Measurements from ENCODE around the gene KRT84.

KRT84 gene

GRCh38 chr12:52370926-52371608 is 14.4 kb downstream of the KRT84 start:
- Histone ChIP-seq H3K4me1 (ENCODE audit: low read depth, poor library complexity, severe bottlenecking) (no peaks in the 10 kb centered on the region), H3K27me3 (ENCODE audit: insufficient read depth, low read depth) (peaks cover 69% of the 10 kb centered on the region; the same call in 1 of the 2 replicates), H2AFZ (ENCODE audit: low read depth) (no peak overlapping the region), H3K9ac (no peak overlapping the region), H3K36me3 (ENCODE audit: insufficient read depth) (no peaks in the 10 kb centered on the region), H3K79me2 (ENCODE audit: insufficient read depth, low read depth) (no peaks in the 10 kb centered on the region), H4K20me1 (ENCODE audit: insufficient read depth) (no peaks in the 10 kb centered on the region), H3K4me3 (IDR thresholded peaks at IDR 0.05; ENCODE audit: insufficient read depth, low read depth, low read length) (no peak overlapping the region), H3K4me2 (no peak overlapping the region), H3K27ac (no peak overlapping the region)
- TF ChIP-seq CTCF (conservative IDR thresholded peaks at IDR 0.05; ENCODE audit: low read depth, low read length), result no peak

GRCh38 chr12:52369809-52370208 is 15.6 kb downstream of the KRT84 start:
- Histone ChIP-seq H3K4me3 (IDR thresholded peaks at IDR 0.05; ENCODE audit: insufficient read depth, low read depth, low read length) (no peak overlapping the region), H2AFZ (ENCODE audit: low read depth) (no peak overlapping the region), H3K27ac (no peak overlapping the region), H3K9ac (no peak overlapping the region), H3K4me1 (ENCODE audit: low read depth, poor library complexity, severe bottlenecking) (no peaks in the 10 kb centered on the region), H3K4me2 (no peak overlapping the region), H3K79me2 (ENCODE audit: insufficient read depth, low read depth) (no peaks in the 10 kb centered on the region), H4K20me1 (ENCODE audit: insufficient read depth) (no peaks in the 10 kb centered on the region), H3K27me3 (ENCODE audit: insufficient read depth, low read depth) (peaks cover 73% of the 10 kb centered on the region; the same call in 1 of the 2 replicates), H3K36me3 (ENCODE audit: insufficient read depth) (no peaks in the 10 kb centered on the region)
- TF ChIP-seq CTCF (conservative IDR thresholded peaks at IDR 0.05; ENCODE audit: low read depth, low read length), result no peak

- Histone ChIP-seq H2AFZ (ENCODE audit: low read depth) (no peak overlapping the region), H3K4me3 (IDR thresholded peaks at IDR 0.05; ENCODE audit: insufficient read depth, low read depth, low read length) (no peak overlapping the region), H3K79me2 (ENCODE audit: insufficient read depth, low read depth) (no peaks in the 10 kb centered on the region), H3K4me1 (ENCODE audit: low read depth, poor library complexity, severe bottlenecking) (no peaks in the 10 kb centered on the region), H3K4me2 (no peak overlapping the region), H3K9ac (no peak overlapping the region), H3K27me3 (ENCODE audit: insufficient read depth, low read depth) (peaks cover 79% of the 10 kb centered on the region; the same call in 1 of the 2 replicates), H3K36me3 (ENCODE audit: insufficient read depth) (no peaks in the 10 kb centered on the region), H3K27ac (no peak overlapping the region), H4K20me1 (ENCODE audit: insufficient read depth) (no peaks in the 10 kb centered on the region)
- TF ChIP-seq CTCF (conservative IDR thresholded peaks at IDR 0.05; ENCODE audit: low read depth, low read length), result no peak
Measured at GRCh38 chr12:52369211-52369610, 16.2 kb downstream of the KRT84 start.

- no peaks in the 10 kb centered on the region for H3K36me3 ChIP-seq (ENCODE audit: insufficient read depth)
- peaks cover 84% of the 10 kb centered on the region; the same call in 1 of the 2 replicates for H3K27me3 ChIP-seq (ENCODE audit: insufficient read depth, low read depth)
- no peak overlapping the region for H3K4me2 ChIP-seq
- no peaks in the 10 kb centered on the region for H3K79me2 ChIP-seq (ENCODE audit: insufficient read depth, low read depth)
- no peak overlapping the region for H2AFZ ChIP-seq (ENCODE audit: low read depth)
- no peaks in the 10 kb centered on the region for H4K20me1 ChIP-seq (ENCODE audit: insufficient read depth)
- no peaks in the 10 kb centered on the region for H3K4me1 ChIP-seq (ENCODE audit: low read depth, poor library complexity, severe bottlenecking)
- no peak for TF ChIP-seq CTCF (conservative IDR thresholded peaks at IDR 0.05; ENCODE audit: low read depth, low read length)
- no peak overlapping the region for H3K9ac ChIP-seq
- H3K4me3 ChIP-seq (IDR thresholded peaks at IDR 0.05; ENCODE audit: insufficient read depth, low read depth, low read length), result no peak overlapping the region
- H3K27ac ChIP-seq, result no peak overlapping the region
Measured at GRCh38 chr12:52368508-52368907, 16.9 kb downstream of the KRT84 start.
